GM12891 (cell line): ENCODE data around the gene RADX.
A peak's percentile ranks its signal among the peaks of the same experiment; 100 is the strongest.
"Not testable (repeated sequence)": the region's sequence is repeated elsewhere in the genome, so short reads cannot be mapped to it uniquely, and the experiment has no call there.

Experiments used
- DNase-seq: peaks from one replicate; pipeline ENCODE4 v3.0.0; 2011; ENCODE audit warnings: low spot score; ENCODE audit not compliant: insufficient read length
- FAIRE-seq: peaks from 2 replicates; lab custom pipeline; 2011; peaks lifted over from hg19 to GRCh38; lab: Jason Lieb, UNC
- PAX5 ChIP-seq: IDR thresholded peaks from 2 replicates; pipeline ENCODE4 v1.6.1; 2011; ENCODE audit warnings: low read length, moderate library complexity, mild to moderate bottlenecking; ENCODE audit not compliant: insufficient read depth, severe bottlenecking
- POLR2A ChIP-seq: IDR thresholded peaks from 2 replicates; pipeline ENCODE4 v1.6.1; 2011; ENCODE audit warnings: low read depth, low read length, control low read depth
- POLR2AphosphoS5 ChIP-seq: IDR thresholded peaks from 2 replicates; pipeline ENCODE4 v1.6.1; 2011; ENCODE audit warnings: low read depth, low read length, control low read depth
- POU2F2 ChIP-seq: IDR thresholded peaks from 2 replicates; pipeline ENCODE4 v1.6.1; 2011; ENCODE audit warnings: low read depth, mild to moderate bottlenecking, control low read depth, low read length, moderate library complexity
- SPI1 ChIP-seq: IDR thresholded peaks from 2 replicates; pipeline ENCODE4 v1.6.1; 2011; ENCODE audit warnings: low read depth, low read length, control low read depth
- TAF1 ChIP-seq: IDR thresholded peaks from 2 replicates; pipeline ENCODE4 v1.6.1; 2011; ENCODE audit warnings: low read depth, low read length, control low read depth

Gene RADX

DNA sequence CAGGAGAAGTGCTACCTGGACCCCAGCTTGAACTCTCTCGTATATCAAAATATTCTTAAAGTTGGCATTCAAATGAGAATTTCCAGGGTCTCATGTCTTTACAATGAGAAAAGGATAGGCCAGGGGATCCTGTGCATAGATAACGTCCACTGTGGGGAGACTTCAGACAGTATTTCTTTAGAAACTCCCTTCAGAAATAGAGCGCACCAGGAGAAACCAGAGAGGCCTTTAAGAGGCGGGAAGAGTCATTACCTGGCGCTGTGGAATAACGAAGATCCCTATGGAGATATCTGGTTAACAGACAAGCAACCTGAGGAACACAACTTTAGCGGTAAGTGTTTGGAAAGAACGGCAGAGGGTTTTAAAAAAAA, 600 bp downstream of the RADX start:
- FAIRE-seq = no peak
- TF ChIP-seq POLR2AphosphoS5 = no peak
- no peak for TF ChIP-seq POLR2A
- no peak for TF ChIP-seq POU2F2
- TF ChIP-seq PAX5 = no peak
- no peak for TF ChIP-seq TAF1
- no peak for TF ChIP-seq SPI1
- no peak for DNase-seq

DNA sequence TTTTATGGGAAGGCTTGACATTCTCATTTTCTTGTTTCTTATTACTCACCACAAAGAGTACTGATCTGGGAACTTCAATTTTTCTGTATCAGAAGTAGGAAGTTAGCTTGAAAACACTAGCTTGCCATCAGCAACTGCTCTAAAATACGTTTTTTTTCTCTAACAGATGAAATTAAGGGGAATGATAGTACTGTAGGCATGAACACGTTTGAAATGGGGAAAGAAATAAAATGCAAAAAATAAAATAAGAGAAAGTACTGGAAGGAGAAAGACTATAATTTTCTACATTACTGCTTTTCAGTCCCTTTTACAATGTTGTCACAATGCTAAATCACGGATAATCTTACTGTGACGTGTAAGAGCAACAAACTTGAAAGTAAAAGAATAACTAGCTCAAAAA, 1.5 kb downstream of the RADX start:
- FAIRE-seq (peak; percentile 55), DNase-seq (no peak)
- TF ChIP-seq POLR2AphosphoS5 (no peak), PAX5 (no peak), TAF1 (no peak), POU2F2 (no peak), POLR2A (no peak), SPI1 (no peak)

DNA sequence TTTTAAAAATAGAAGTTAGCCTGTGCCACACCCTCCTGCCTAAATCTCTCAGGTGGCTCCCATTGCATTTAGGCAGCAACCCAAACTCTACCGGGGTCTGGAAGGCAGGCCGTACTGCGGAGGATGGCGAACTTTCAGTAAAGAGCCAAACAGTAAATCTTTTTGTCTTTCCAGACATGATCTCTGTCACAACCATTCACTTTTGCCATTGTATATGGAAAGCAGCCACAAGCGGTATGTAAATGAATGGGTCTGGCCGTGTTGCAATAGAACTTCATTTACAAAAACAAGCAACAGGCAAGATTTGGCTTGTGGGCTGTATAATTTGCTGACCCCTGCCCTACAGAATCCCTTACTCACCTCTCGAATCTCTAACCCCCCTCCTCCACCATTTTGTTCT, 3.3 kb downstream of the RADX start:
- peak; percentile 13 for FAIRE-seq
- no peak for DNase-seq

DNA sequence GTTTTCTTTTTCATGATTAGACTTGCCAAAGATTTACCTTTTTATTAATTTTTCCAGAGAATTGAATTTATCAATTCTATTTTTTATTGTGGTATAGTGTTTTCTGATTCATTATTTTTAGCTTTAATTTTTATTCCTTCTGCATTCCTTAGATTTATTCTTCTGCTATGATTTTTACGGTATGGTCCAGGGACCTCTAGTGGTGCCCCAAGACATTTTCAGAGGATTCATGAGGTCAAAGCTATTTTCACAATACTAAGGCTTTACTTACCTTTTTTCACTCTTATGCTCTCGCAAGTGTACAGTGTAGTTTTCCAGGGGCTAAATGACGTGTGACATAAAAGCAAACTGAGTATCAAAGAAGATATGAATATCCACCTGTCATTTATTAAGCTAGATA, 8.0 kb downstream of the RADX start:
- no peak for DNase-seq
- FAIRE-seq = peak; percentile 33
- TF ChIP-seq SPI1 = no peak
- no peak for TF ChIP-seq TAF1
- no peak for TF ChIP-seq POU2F2
- no peak for TF ChIP-seq POLR2A
- no peak for TF ChIP-seq POLR2AphosphoS5
- TF ChIP-seq PAX5 = no peak

More for the DNA sequence above, 3.3 kb downstream of the RADX start:
- TF ChIP-seq POU2F2 (no peak), PAX5 (no peak), TAF1 (no peak), SPI1 (no peak), POLR2A (no peak), POLR2AphosphoS5 (no peak)

DNA sequence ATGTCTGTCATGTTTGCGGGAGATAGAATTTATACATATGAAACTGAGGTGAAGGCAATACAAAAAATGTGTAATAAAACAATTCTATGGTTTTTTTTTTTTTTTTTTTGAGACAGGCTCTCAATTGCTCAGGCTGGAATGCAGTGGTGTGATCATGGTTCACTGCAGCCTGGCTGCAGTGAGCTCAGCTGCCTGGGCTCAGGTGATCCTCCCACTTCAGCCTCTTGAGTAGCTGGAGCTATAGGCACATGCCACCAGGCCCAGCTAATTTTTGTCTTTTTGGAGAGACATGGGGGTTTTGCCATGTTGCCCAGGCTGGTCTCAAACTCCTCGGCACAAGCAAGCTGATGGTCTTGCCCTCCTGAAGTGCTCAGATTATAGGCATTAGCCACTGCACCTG, 10.1 kb downstream of the RADX start:
- TF ChIP-seq SPI1 (no peak), TAF1 (no peak), POLR2A (no peak), POU2F2 (no peak), PAX5 (no peak), POLR2AphosphoS5 (no peak)
- DNase-seq (no peak), FAIRE-seq (no peak)

DNA sequence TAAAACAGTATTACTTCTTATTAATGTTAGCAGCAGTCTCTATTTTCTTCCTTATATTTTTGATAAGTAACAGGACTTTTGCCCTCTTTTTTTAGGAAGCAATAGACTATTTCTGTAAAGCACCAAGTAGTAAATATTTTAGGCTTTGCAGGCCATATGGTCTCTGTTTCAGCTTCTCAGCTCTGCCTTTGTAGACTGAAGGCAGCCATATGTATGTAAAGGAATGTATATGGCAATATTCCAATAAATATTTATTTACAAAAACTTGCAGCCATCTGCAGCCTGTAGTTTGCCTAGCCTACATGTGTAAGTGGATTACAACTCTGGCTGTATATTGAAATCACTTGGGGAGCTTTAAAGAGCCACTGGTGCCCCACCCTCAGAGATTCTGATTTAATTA, 15.0 kb downstream of the RADX start:
- FAIRE-seq = no peak
- TF ChIP-seq PAX5 = no peak
- no peak for TF ChIP-seq TAF1
- no peak for TF ChIP-seq POLR2AphosphoS5
- no peak for TF ChIP-seq POLR2A
- no peak for TF ChIP-seq SPI1
- no peak for TF ChIP-seq POU2F2
- DNase-seq = no peak

DNA sequence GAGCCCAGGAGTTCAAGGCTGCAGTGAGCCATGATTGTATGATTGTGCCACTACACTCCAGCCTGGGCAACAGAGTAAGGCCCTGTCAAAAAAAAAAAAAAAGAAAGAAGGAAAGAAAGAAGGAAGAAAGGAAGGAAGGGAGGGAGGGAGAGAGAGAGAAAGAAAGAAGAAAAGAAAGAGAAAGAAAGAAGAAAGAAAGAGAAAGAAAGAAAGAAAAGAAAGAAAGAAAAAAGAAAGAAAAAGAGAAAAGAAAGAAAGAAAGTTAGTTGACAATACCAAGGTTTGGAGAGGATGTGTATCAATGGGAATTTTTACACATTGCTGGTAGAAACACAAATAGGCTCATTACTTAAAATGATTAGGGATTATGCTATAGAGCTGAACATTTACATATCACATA, 19.8 kb downstream of the RADX start:
- DNase-seq = no peak
- no peak for TF ChIP-seq POU2F2
- FAIRE-seq = no peak

DNA sequence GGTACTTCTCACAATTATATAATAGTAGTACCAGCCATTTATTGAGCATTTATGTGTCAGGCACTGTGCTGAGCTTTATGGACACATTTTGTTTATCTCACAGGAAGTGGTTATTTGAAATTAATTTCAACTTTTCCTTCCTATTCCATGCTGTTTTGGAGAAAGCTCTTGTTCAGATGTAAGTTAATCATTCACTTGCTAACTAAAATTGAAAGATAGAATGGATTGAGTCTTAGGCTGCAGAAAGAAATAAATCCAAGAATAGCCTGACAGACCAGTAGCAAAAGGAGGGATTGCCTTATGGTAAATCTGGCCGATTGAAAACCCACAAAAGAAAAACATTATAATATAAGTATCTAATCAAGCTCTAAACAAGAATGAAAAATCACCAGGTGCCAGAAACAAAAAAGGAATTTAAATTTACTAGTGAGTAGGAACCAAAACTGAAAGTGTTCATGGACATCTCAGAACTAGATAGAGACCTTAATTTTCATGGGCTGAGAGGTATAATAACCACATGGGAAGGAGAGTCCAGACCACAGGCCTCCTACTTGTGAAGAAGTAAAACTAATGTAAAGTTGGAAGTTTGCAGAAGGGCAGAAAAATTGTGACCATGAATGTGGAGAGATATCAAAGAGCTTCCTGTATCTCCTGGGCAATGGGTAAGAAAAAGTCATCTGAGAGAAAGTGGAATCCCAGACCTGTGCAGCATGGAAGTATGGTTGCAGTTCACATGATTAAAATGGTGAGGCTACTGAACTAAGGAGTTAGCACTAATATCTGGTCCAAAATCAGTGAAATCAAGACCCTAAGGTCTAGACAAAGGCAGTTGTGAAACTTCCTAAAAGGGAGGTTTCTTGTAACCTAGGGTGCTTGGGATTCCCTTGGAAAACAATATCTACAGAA, 38.0 kb downstream of the RADX start:
- TF ChIP-seq POLR2AphosphoS5 = no peak
- TF ChIP-seq SPI1 = no peak
- TF ChIP-seq POU2F2 = no peak
- no peak for TF ChIP-seq TAF1
- no peak for TF ChIP-seq POLR2A
- no peak for TF ChIP-seq PAX5
- FAIRE-seq (peak; percentile 78), DNase-seq (no peak)

DNA sequence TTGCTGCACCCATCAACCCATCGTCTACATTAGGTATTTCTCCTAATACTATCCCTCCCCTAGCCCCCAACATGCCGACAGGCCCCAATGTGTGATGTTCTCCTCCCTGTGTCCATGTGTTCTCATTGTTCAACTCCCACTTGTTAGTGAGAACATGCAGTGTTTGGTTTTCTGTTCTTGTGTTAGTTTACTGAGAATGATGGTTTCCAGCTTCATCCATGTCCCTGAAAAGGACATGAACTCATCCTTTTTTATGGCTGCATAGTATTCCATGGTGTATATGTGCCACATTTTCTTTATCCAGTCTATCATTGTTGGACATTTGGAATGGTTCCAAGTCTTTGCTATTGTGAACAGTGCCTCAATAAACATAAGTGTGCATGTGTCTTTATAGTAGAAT, 41.8 kb downstream of the RADX start:
- not testable (repeated sequence) for DNase-seq, FAIRE-seq

DNA sequence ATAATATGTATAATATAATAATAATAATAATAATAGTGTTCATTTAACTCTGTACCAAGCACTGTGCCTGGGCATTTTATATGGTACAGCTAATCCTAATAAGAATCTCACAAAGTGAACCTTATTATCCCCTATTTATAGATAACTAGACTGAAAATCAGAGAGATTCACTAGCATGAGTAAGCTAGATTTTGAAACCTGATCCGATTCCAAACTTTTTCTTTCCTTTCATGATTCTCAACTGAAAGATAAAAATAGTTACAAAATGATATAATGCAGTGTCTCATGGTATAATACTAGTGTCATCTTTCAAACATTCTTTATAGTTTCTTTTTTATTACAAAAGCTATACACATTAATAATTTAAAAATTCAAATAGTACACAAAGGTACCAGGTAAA, 58.9 kb downstream of the RADX start:
- DNase-seq = no peak
- TF ChIP-seq TAF1 (no peak), POLR2AphosphoS5 (no peak), POLR2A (no peak)
- no peak for FAIRE-seq

DNA sequence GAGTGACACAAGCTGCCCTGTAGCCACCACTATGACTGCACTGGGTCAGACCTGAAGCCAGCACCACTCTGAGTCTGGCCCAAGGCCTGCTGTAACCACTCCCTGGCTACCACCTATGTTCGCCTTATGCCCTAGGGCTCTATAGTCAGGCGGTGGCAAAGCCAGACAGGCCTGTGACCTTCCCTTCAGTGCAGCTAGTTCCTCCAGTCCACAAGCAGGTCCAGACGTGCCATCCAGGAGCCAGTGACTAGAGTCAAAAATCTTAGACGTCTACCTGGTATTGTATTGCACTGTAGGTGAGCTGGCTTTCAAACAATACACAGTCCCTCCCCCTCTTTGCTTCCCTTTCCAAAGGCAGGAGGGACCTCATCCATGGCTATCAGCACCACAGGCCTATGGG, 60.7 kb downstream of the RADX start:
- DNase-seq (no peak), FAIRE-seq (no peak)

More for the DNA sequence above, 60.7 kb downstream of the RADX start:
- no peak for TF ChIP-seq POLR2A
- no peak for TF ChIP-seq POU2F2
- no peak for TF ChIP-seq PAX5
- TF ChIP-seq POLR2AphosphoS5 = no peak
- TF ChIP-seq SPI1 = no peak
- no peak for TF ChIP-seq TAF1
